ENCODE results near the gene IL17RD.

IL17RD gene

DNA sequence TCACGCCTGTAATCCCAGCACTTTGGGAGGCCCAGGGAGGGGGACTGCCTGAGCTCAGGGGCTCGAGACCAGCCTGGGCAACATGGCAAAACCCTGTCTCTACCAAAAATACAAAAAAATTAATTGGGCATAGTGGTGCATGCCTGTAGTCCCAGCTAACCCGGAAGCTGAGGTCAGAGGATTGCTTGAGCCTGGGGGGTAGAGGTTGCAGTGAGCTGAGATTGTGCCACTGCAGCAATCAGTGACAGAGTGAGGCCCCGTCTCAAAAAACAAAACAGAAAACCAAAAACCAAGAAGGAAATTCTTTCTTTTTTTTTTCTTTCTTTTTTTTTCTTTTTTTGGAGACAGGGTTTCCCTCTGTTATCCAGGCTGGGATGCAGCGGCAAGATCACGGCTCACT lies 101.2 kb downstream of the IL17RD start:
- no peak for DNase-seq

GRCh38 chr3:57063032-57063431 lies 102.1 kb downstream of the IL17RD start:
- no peak for DNase-seq

DNA sequence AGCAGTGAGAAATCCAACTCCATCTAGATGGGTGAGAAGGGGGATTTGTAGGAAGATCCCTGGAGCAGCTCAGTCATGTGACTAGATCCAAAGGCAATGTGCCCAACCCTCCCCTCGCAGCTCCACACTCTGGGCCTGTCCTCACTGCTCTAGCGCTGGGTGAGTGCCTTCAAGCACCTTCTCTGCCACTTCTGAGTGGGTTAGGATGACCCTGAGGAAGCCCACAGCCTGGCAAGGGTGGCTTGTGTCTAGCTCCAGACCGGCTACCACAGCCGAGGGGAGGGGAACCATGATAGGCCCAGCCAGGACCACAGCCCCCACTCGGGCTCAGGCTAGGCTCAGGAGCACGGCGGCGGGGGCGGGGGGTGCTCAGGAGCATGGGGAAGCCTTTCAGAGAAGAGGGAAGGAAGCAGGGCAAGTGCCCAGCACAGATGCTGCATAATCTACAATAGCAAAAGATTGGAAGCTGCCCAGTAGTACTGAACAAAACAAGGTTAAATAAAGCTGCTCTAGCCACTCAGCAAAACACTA lies 103.0 kb downstream of the IL17RD start:
- DNase-seq, result no peak

DNA sequence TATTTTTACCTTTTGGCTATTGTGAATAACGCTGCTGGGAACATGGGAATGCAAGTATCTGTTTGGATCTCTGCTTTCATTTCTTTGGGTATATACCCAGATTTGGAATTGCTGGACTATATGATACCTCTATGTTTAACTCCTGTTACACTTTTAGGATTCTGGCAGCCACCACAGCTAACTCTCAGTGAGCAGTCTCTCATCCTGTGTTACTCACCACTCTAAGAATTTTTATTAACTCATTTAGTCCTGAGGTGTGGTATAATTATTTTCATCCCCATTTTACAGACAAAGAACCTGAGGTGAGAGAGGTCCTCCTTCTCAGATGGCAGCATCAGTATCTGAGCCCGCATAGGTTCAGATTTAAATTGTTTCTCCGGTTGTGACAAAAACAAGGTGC lies 103.6 kb downstream of the IL17RD start:
- no peak for DNase-seq

DNA sequence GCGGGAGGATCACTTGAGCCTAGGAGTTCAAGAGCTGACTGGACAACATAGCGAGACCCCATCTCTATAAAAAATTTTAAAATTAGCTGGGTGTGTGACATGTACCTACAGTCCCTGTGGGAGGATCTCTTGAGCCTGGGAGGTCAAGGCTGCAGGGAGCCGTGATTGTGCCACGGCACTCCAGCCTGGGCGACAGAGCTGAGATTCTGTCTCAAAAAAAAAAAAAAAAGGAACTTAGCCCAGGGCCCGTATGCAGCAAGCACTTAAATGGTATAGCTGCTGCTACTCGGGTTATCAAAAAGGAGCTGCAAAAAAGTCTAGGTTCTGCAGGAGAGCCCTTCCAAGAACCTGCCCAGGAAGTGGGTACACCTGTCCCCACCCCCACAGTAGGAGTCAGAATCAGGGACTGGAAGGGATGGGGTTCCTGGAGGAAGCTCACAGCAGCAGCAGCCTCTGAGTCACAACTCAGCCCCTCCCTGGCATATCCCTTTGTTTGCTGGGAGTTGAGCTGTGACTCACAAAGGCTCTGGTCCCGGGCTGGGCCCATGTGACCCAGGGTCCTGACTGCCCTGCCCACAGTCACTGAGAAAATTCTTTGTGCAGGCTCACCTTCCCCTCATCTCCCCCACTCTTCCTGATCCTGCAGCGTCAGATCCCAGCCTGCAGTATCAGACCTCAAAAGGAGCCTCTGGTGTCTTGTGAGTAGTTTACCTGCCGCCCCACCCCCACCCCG lies 104.9 kb downstream of the IL17RD start, which contains the start of gene SPATA12:
Gene SPATA12, plus strand, starts transcription at position 576 of the 733 bp plus-strand sequence. CDS start 13,031 bp downstream, outside the sequence.
- no peak for DNase-seq

- DNase-seq, result no peak
Observed at GRCh38 chr3:57059411-57059810, 105.7 kb downstream of the IL17RD start.

- no peak for DNase-seq
Observed at GRCh38 chr3:57057351-57057750, 107.8 kb downstream of the IL17RD start.

GRCh38 chr3:57053122-57053521 lies 112.0 kb downstream of the IL17RD start:
- no peak for DNase-seq

- no peak for DNase-seq
Observed at GRCh38 chr3:57052662-57053061, 112.5 kb downstream of the IL17RD start.

DNA sequence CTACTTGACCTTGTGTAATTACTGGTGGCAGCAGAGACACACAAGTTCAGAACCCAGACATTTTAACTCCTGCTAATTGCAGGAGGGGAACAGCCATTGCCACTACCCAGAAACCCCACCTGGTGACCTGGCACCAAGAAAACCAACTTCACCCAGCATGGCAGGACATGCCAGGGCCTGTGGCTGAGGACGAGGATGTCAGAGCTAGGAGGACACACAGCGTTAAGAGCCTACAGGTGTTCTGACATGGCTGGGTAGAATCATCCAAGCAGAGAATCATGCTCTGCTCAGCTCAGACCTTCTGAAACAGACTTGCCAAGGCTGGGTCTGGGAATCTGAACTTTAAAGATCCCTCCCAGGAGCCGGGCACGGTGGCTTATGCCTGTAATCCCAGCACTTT lies 116.4 kb downstream of the IL17RD start:
- no peak for DNase-seq

GRCh38 chr3:57048052-57048671 lies 117.0 kb downstream of the IL17RD start:
- DNase-seq, result no peak

GRCh38 chr3:57046101-57046765 lies 118.9 kb downstream of the IL17RD start:
- DNase-seq, result no peak

DNA sequence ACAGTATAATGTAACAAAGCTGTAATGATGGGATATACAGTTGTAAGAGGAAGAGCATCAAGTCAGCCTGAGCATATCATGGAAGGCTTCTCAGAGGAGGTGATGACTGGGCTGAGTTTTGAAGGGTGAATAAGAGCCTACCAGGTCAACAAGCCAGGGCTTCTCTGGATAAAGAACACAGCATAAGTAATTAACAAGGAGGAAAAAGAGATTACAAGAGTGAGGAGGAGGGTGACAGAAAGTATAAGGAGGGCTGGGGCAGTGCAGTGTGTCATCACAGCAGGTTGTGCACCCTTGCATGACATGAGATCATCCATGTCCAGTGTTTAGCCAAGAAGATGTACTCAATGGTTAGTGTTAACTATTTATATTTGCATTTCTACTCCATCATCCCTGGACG lies 121.6 kb downstream of the IL17RD start:
- no peak for DNase-seq

DNA sequence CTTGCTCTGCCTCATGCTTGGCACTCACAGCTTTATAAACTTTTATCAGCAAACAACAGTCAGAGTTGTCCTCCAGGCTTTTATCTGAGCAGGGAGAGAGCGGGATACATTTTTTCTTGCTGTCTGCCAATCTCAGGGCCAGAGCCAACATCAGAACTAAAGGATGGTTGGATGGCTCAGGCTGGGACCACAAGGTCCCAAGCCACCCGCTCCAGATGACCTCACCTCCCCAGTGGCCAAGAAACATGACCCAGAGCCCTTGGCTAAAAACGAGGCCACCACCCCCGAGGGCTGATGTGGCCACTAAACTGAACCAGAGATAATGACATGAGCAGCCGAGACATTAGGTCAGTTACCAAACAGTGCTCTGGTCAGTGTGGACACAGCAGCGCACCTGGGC lies 123.5 kb downstream of the IL17RD start:
- DNase-seq, result no peak
